GM21528 (cell line): ENCODE results near the gene AP2A2.

Experiments
- ATAC-seq: cut with Tn5 transposase; IDR thresholded peaks from one replicate; pipeline ENCODE4 v1.9.1; 2021; ENCODE audit warnings: mild to moderate bottlenecking, moderate library complexity; ENCODE audit not compliant: unreplicated experiment, low FRiP score

Gene AP2A2

GRCh38 chr11:923691-924405, 1.8 kb upstream of the AP2A2 start:
- no peak for ATAC-seq

GRCh38 chr11:924406-925157, 1.1 kb upstream of the AP2A2 start:
- no peak for ATAC-seq

- no peak for ATAC-seq
Measured at GRCh38 chr11:925158-925495, 543 bp upstream of the AP2A2 start.

- ATAC-seq, result no peak
Measured at GRCh38 chr11:926341-926916, 759 bp downstream of the AP2A2 start.

GRCh38 chr11:927871-928270, 2.2 kb downstream of the AP2A2 start:
- ATAC-seq, result no peak

GRCh38 chr11:928786-929185, 3.1 kb downstream of the AP2A2 start:
- ATAC-seq, result no peak

GRCh38 chr11:929405-929804, 3.7 kb downstream of the AP2A2 start:
- no peak for ATAC-seq

- ATAC-seq, result no peak
Measured at GRCh38 chr11:931385-931784, 5.7 kb downstream of the AP2A2 start.

GRCh38 chr11:932435-932834, 6.8 kb downstream of the AP2A2 start:
- no peak for ATAC-seq

- ATAC-seq, result no peak
Measured at GRCh38 chr11:933142-933851, 7.6 kb downstream of the AP2A2 start.

GRCh38 chr11:933936-934335, 8.3 kb downstream of the AP2A2 start:
- no peak for ATAC-seq

- no peak for ATAC-seq
Measured at GRCh38 chr11:934527-934926, 8.9 kb downstream of the AP2A2 start.

- no peak for ATAC-seq
Measured at GRCh38 chr11:936199-936598, 10.5 kb downstream of the AP2A2 start.

GRCh38 chr11:937841-938261, 12.2 kb downstream of the AP2A2 start:
- no peak for ATAC-seq

GRCh38 chr11:940496-941135, 14.9 kb downstream of the AP2A2 start:
- ATAC-seq, result no peak

GRCh38 chr11:942823-943222, 17.2 kb downstream of the AP2A2 start:
- no peak for ATAC-seq

- ATAC-seq, result no peak
Measured at GRCh38 chr11:944711-945470, 19.2 kb downstream of the AP2A2 start.

- no peak for ATAC-seq
Measured at GRCh38 chr11:945986-946385, 20.3 kb downstream of the AP2A2 start.

- no peak for ATAC-seq
Measured at GRCh38 chr11:947744-948143, 22.1 kb downstream of the AP2A2 start.

- ATAC-seq, result no peak
Measured at GRCh38 chr11:951507-951906, 25.8 kb downstream of the AP2A2 start.
